Smooth muscle cell (in vitro differentiated cells): Measurements from ENCODE around the gene RASA4B. TPM values are rescaled to one million over a fixed set of nuclear protein-coding genes. Genes with fewer than 3 reads are reported as not detected.

Source experiments
- DNase-seq: peaks from one replicate; lab custom pipeline; 2025; ENCODE audit not compliant: unreplicated experiment; lab: John Stamatoyannopoulos, UW
- H2AFZ ChIP-seq: fragments of 200-600 bp; sonication (generic); 2 replicates; pipeline ENCODE4 v1.6.0; 2016; ENCODE audit warnings: antibody characterized with exemption, low read depth, mild to moderate bottlenecking
- H3F3A ChIP-seq: fragments of 200-600 bp; sonication (generic); 2 replicates; pipeline ENCODE4 v1.6.0; 2017; ENCODE audit warnings: antibody characterized with exemption, low read depth
- H3K27ac ChIP-seq: fragments of 200-600 bp; sonication (generic); 2 replicates; pipeline ENCODE4 v1.5.1; 2016; ENCODE audit warnings: low read depth, mild to moderate bottlenecking
- H3K27me3 ChIP-seq: fragments of 200-600 bp; sonication (generic); 2 replicates; pipeline ENCODE4 v1.6.1; 2016; ENCODE audit warnings: low read depth, mild to moderate bottlenecking
- H3K36me3 ChIP-seq: fragments of 200-600 bp; sonication (generic); 2 replicates; pipeline ENCODE4 v1.5.1; 2016; ENCODE audit warnings: low read depth
- H3K4me1 ChIP-seq: fragments of 200-600 bp; sonication (generic); 2 replicates; pipeline ENCODE4 v1.5.1; 2016; ENCODE audit warnings: low read depth
- H3K4me2 ChIP-seq: fragments of 200-600 bp; sonication (generic); 2 replicates; pipeline ENCODE4 v1.6.0; 2016; ENCODE audit warnings: mild to moderate bottlenecking
- H3K4me3 ChIP-seq: fragments of 200-600 bp; sonication (generic); 2 replicates; pipeline ENCODE4 v1.5.1; 2016; ENCODE audit warnings: mild to moderate bottlenecking
- H3K79me2 ChIP-seq: fragments of 200-600 bp; sonication (generic); 2 replicates; pipeline ENCODE4 v1.6.0; 2016; ENCODE audit warnings: low read depth, mild to moderate bottlenecking
- H3K9ac ChIP-seq: fragments of 200-600 bp; sonication (generic); 2 replicates; pipeline ENCODE4 v1.6.0; 2016; ENCODE audit warnings: low read depth
- H3K9me3 ChIP-seq: fragments of 200-600 bp; sonication (generic); replicated peaks from 2 replicates; pipeline ENCODE4 v1.5.1; 2016; ENCODE audit warnings: low read depth
- H4K20me1 ChIP-seq: fragments of 200-600 bp; sonication (generic); 2 replicates; pipeline ENCODE4 v1.6.0; 2016; ENCODE audit warnings: low read depth
- CTCF ChIP-seq: fragments of 200-600 bp; sonication (generic); IDR thresholded peaks from 2 replicates; pipeline ENCODE4 v1.5.1; 2017; ENCODE audit warnings: borderline replicate concordance, mild to moderate bottlenecking, antibody characterized with exemption; ENCODE audit not compliant: insufficient read depth, poor library complexity, severe bottlenecking
- WGBS: methylation state at CpG from one replicate; pipeline ENCODE4 v1.1.7; 2016; ENCODE audit warnings: low lambda C conversion rate; 5-methylcytosine and 5-hydroxymethylcytosine counted together
- polyA plus RNA-seq: library from polyadenylated mRNA; unstranded; fragments of >200 nt; fragmentation: Nextera tagmentation; extraction: Ambion mirVana; gene quantifications from 2 replicates; pipeline ENCODE4 v1.2.1, GENCODE V29; 2016
- total RNA-seq: library from RNA; depleted of rRNA; stranded (reverse); fragments of >200 nt; gene quantifications from 2 replicates; pipeline ENCODE4 v1.2.3, GENCODE V29; 2014

RASA4B gene
- total and polyA plus RNA-seq, 2 experiments from 2014 or later, result 3.5 to 4.2 TPM

DNA sequence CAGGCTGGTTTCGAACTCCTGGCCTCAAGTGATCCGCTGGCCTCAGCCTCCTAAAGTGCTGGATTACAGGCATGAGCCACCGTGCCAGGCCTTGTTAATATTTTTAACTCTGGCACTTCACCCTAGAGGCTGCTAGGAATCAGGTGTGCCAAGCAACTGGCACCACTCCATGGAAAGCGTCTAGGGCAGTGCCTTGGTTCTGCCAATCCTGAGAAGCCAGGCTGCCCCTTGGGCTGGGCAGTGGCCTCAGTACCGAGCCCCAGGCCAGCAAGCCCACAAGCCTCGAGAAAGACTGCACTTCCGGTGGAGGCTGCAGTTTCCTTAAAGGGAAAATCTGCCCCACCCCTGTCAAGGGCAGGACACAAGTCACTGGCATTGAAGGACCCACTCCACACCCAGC, 64.3 kb downstream of the RASA4B start:
- no peaks in the 10 kb centered on the region for H3K9me3 ChIP-seq
- TF ChIP-seq CTCF, result no peak
- no peak overlapping the region for H3K4me2 ChIP-seq
- WGBS, result 92% methylated on average over 7 of the region's 7 CpGs
- H3K27me3 ChIP-seq, result no peaks in the 10 kb centered on the region
- no peak for DNase-seq
- no peak overlapping the region for H2AFZ ChIP-seq
- H4K20me1 ChIP-seq, result peaks cover 11% of the 10 kb centered on the region
- peaks cover 8% of the 10 kb centered on the region for H3F3A ChIP-seq
- H3K4me3 ChIP-seq, result no peak overlapping the region
- no peak overlapping the region for H3K27ac ChIP-seq
- H3K9ac ChIP-seq, result no peak overlapping the region
- no peaks in the 10 kb centered on the region for H3K36me3 ChIP-seq
- no peaks in the 10 kb centered on the region for H3K79me2 ChIP-seq
- no peaks in the 10 kb centered on the region for H3K4me1 ChIP-seq

GRCh38 chr7:102452451-102452850, 65.1 kb downstream of the RASA4B start:
- Histone ChIP-seq H3K9ac (no peak overlapping the region), H4K20me1 (peaks cover 17% of the 10 kb centered on the region), H3K4me2 (no peak overlapping the region), H3K9me3 (no peaks in the 10 kb centered on the region), H3F3A (peaks cover 8% of the 10 kb centered on the region), H3K27ac (no peak overlapping the region), H2AFZ (no peak overlapping the region), H3K36me3 (no peaks in the 10 kb centered on the region), H3K79me2 (no peaks in the 10 kb centered on the region), H3K4me1 (no peaks in the 10 kb centered on the region), H3K27me3 (no peaks in the 10 kb centered on the region), H3K4me3 (no peak overlapping the region)
- WGBS, result 88% methylated on average over 6 of the region's 6 CpGs
- no peak for DNase-seq
- TF ChIP-seq CTCF, result no peak

DNA sequence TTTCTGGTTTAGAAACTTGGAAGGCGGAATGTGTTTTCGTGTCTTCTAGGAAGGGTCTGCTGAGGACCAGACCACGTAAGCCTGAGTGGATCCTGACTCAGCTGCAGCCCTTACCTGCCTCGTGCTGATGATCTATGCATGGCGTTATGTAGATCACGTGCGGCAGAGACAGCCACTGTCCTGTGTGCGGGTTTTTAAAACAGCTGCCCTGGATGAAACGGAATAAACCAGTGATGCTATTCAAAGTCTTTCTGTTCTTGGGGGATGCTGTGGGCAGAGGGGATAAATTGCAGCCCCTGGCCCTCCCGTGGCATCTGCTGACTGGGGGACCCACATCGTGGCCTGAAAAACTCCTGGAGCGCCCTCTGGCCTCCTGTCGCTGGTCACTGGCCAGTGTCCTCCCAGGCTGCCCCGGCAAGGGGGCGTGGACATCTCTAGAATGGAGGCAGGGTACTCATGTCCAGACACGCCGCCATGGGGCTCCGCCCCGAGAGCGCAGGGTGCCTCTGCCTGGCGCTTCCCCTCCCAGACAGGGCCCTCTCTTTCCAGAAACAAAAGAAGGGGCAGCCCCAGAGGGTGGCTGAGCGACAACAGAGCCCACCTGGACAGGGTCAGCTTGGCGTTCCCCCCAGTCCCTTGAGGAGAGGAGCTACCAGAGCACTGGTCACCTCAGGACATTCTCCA, 66.1 kb downstream of the RASA4B start:
- Histone ChIP-seq H3K79me2 (no peaks in the 10 kb centered on the region), H3K9me3 (no peaks in the 10 kb centered on the region), H3K27me3 (no peaks in the 10 kb centered on the region), H4K20me1 (peaks cover 19% of the 10 kb centered on the region), H3K27ac (no peak overlapping the region), H3K36me3 (no peaks in the 10 kb centered on the region), H3K4me1 (no peaks in the 10 kb centered on the region), H3K4me3 (no peak overlapping the region), H3K4me2 (no peak overlapping the region), H3K9ac (no peak overlapping the region), H2AFZ (no peak overlapping the region), H3F3A (peaks cover 8% of the 10 kb centered on the region)
- no peak for DNase-seq
- no peak for TF ChIP-seq CTCF
- WGBS, result 70% methylated on average over 23 of the region's 23 CpGs

- Histone ChIP-seq H3K4me1 (no peaks in the 10 kb centered on the region), H3K79me2 (no peaks in the 10 kb centered on the region), H3K9ac (no peak overlapping the region), H2AFZ (no peak overlapping the region), H3K36me3 (no peaks in the 10 kb centered on the region), H3K27me3 (no peaks in the 10 kb centered on the region), H3K4me2 (no peak overlapping the region), H3K27ac (no peak overlapping the region), H3K4me3 (no peak overlapping the region), H3K9me3 (no peaks in the 10 kb centered on the region), H3F3A (no peaks in the 10 kb centered on the region), H4K20me1 (peaks cover 11% of the 10 kb centered on the region)
- no peak for DNase-seq
- no peak for TF ChIP-seq CTCF
- 97% methylated on average over 6 of the region's 6 CpGs for WGBS
Measured at GRCh38 chr7:102450242-102450641, 67.3 kb downstream of the RASA4B start.
